NCI-H2196 (cell line): ENCODE measurements around the gene B3GNT3.
"Not testable (repeated sequence)": the region's sequence is repeated elsewhere in the genome, so short reads cannot be mapped to it uniquely, and the experiment has no call there.

Source experiments
- DNase-seq: peaks from one replicate; lab custom pipeline; 2025; ENCODE audit not compliant: unreplicated experiment; lab: John Stamatoyannopoulos, UW

Gene B3GNT3

DNA sequence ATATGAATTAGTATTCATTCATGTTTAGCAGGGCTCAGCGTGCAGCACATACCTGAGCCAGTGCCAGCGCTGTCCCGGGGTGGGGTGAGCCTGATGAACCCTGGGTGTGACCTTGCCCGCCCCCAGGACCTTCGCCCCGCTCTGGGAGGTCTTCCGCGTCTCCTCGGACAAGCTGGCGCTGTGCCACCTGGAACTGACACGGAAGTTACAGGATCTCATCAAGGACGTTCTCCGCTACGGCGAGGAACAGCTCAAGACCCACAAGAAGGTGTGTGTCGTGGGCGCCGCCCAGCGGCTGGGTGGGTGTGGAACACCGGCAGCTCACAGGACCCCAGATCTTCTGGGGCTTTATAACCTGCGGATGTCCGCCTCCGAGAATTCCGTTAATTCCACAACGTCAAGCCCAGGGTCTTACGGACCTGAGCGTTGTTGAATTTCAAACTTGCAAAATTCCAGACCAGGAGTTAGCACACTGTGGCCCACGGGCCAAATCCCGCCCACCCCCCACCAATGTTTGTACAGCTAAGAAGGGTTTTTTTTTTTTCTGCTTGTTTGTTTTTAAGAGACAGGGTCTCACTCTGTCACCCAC, 28.3 kb upstream of the B3GNT3 start:
- peak; percentile 87 for DNase-seq

DNA sequence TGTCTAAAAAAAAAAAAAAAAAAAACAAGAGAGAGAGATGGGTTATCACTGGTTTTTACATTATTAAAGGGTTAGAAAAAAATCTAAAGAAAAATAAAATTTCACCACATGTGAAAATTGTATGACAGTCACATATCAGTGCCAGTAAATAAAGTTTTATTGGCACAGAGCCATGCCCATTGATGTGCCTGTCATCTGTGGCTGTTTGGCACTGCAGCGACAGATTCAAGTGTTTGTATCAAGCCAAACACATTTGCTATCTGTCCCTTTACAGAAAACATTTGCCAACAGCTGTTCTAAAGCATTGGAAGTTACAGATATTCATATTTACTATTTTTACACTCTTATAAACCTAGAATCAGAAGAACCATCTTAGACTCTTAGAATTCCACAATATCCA, 27.4 kb upstream of the B3GNT3 start:
- no peak for DNase-seq

DNA sequence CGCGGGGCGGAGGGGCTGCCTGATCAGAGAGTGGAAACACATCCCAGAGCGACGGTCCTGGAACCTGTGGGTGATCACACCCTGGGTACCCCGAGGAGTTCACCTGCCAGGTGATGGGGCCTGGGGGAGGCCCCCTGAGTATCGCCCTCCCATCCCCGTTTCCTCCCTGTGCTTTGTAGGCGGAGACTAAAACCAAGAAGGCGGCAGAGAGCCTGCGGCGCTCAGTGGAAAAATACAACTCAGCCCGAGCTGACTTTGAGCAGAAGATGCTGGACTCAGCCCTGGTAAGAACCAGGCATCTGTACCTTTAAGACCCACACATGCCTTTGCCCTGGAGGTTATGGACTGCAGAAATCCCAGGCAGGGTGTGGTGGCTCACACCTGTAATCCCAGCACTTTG, 24.3 kb upstream of the B3GNT3 start:
- DNase-seq: no peak

DNA sequence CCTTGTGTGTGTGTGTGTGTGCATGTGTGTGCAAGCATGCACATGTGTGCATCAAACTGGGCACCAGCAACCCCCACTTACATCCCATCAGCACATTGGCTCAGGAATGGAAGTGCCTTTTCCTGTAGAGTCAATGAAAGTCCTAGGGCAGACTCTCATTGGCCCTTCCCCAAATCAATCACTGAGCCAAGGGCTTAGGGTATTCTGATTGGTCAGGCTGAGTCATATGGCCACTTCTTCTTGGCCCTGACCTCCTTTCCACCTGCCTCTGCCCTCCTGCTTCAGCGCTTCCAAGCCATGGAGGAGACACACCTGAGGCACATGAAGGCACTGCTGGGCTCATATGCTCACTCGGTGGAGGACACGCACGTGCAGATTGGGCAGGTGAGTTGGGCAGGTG, 22.8 kb upstream of the B3GNT3 start:
- DNase-seq: no peak

DNA sequence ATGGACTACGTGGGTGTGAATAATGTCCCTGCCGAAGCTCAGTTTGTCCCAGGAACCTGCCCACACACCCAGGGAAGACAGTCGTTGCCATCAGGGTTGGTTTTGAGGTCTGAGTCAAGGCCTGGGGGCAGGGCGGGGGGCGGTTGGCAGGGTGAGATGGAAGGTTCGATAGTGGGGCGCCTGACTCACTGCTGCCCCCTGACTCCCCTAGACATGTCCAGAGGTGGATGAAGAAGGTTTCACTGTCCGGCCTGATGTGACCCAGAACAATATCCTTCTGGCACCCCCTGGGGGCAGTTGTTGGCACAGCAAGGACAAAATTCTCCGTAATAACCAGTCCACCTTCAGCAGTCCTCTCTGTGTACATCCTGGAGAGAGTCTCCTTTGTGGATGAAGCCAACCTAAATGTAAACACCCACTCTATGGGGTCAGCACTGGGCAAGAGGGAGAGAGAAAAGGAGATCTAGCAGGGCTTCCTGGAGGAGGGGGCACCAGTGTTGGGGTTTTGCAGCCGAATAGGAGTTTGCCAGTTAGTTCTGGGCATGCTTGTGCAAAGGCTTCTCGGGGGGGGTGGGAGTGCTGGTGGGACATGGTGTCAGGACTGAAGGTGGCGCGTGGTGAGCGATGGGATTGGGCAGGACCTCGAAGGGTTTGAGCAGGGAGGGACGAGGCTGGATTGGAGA, 19.6 kb upstream of the B3GNT3 start:
- DNase-seq: peak; percentile 42

DNA sequence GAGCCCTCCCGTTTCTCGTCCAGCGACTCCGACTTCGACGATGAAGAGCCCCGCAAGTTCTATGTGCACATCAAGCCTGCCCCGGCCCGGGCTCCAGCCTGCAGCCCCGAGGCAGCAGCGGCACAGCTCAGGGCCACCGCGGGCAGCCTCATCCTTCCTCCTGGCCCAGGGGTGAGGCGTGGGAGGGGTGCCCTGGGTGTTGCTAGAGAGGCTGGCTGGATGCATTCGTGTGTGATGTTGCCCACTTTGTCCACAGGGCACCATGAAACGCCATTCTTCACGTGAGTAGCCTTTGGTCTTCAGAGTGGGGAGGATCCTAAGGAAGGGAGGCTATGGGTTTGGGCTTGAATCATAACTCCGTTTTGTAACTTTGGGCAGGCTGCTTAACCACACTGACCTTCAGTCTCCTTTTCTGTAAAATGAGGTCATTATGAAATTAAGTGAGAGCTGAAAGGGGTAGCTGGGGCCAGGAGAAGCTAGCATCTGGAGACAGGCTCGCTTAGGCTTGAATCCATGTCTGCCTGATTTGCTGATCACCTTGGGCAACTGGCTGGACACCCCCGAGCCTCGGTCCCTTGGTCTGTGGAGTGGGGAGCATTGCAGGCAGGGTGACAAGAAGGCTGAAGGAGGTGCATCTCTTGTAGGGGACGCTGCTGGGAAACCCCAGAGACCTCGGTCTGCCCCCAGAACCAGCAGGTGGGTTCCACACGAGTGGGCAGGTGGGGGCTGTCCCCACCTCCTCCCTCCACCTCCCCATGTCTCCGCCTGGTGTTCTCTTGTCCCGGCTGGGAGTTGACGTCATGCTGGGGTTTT, 18.7 kb upstream of the B3GNT3 start:
- no peak for DNase-seq

DNA sequence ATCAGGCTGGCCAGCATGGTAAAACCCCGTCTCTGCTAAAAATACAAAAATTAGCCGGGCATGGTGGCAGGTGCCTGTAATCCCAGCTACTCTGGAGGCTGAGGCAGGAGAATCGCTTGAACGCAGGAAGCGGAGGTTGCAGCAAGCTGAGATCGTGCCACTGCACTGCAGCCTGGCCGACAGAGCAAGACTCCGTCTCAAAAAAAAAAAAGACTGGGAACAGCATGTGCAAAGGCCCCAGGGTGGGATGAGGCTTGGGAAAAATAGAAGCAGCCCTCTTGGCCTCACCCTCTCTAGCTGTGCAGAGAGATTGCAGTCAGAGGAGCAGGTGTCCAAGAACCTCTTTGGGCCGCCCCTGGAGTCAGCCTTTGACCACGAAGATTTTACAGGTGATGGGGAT, 17.1 kb upstream of the B3GNT3 start:
- not testable (repeated sequence) for DNase-seq

DNA sequence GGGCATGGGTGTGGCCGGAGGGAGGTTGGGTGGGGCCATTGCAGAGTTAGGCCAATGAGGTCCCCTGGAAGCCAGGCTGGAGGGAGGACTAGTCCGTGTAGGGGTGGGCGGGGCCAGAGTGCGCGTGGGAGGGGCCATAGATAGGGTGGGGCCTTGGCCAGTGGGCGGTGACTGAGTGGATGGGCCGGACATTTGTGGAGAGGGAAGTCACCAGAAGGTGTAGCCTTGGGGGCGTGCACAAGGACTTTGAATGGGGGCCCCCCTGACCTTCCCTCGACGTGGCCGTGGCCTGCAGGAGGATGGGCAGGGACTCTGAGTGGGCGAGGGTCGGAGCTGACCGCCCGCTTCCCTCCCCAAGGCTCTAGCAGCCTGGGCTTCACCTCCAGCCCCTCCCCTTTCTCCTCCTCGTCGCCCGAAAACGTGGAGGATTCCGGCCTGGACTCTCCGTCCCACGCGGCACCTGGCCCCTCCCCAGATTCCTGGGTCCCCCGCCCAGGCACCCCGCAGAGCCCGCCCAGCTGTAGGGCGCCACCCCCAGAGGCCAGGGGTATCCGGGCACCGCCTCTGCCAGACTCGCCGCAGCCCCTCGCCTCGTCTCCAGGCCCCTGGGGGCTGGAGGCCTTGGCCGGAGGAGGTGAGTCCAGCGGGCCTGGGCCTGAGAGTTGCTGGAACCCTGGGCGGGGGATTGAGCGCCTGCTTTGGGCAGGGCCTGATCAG, 16.5 kb upstream of the B3GNT3 start:
- DNase-seq: peak; percentile 71

DNA sequence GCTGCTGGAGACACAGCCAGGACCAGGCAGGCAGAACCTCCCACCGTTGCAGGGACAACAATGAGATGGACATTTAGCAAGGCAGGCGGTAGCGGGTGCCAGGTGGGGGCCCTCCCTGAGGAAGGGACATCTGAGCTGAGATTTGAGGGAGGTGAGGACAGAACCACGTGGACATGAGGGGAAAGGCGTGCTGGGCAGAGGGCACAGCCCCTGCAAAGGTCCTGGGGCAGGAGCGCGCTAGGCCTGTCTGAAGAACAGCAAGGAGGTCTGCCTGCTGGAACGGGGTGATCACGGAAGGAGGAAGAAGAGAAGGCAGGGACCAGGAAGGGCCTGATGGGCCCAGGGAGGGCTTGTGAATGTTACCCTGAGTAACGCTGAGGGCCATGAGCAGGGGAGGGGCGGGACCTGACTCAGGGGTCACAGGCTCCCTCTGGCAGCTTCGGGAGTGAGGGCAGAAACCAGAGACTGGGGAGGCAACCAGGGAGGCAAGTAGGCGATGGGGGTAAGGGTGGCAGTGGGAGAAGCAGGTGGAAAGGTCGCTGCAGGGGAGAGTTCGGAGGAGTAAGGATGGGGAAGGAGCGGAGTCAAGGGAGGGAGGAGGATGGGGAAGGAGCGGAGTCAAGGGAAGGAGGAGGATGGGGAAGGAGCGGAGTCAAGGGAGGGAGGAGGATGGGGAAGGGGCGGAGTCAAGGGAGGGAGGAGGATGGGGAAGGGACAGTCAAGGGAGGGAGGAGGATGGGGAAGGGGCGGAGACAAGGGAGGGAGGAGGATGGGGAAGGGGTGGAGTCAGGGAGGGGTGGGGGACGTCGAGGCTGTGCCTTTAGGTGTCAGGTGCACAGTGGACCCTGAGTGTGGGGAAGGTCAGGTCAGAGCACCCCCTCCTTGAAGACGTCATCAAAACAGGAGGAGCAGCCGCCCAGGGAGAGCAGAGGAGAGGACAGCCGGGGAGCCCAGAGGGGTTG, 15.7 kb upstream of the B3GNT3 start:
- DNase-seq: peak; percentile 46

DNA sequence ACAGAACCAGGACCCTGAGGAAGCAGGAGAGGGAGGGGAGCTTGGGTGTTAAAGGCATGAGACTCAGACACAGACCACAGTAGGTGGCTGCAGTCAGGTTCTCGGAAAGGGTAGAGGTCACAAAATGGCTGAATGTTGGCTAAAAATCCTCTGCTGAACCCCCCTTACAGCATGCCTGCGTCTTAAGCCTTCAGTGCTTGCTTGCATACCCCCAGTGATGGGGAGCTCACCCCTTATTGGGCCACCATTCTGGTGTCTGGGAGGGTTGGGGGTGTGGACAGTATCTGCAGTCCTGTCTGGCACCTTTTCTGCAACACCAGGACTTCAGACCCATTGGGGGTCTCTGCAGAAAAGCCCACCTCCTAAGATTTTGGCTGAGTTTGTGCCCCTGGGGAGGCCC, 14.2 kb upstream of the B3GNT3 start:
- no peak for DNase-seq

DNA sequence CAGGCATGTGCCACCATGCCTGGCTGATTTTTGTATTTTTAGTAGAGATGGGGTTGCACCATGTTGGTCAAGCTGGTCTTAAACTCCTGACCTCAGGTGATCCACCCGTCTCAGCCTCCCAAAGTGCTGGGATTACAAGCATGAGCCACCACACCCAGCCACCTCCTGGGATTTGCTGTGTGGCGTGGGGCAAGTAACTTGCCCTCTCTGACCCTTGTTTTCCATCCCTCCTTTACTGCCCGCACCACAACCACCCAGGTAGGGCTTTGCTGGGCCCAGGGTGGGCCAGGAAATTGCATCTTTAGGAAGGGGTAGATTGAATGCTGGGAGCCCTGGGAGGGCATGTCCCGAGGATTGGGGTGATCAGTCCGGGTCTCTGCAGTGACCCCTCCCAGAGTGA, 11.2 kb upstream of the B3GNT3 start:
- DNase-seq: not testable (repeated sequence)

DNA sequence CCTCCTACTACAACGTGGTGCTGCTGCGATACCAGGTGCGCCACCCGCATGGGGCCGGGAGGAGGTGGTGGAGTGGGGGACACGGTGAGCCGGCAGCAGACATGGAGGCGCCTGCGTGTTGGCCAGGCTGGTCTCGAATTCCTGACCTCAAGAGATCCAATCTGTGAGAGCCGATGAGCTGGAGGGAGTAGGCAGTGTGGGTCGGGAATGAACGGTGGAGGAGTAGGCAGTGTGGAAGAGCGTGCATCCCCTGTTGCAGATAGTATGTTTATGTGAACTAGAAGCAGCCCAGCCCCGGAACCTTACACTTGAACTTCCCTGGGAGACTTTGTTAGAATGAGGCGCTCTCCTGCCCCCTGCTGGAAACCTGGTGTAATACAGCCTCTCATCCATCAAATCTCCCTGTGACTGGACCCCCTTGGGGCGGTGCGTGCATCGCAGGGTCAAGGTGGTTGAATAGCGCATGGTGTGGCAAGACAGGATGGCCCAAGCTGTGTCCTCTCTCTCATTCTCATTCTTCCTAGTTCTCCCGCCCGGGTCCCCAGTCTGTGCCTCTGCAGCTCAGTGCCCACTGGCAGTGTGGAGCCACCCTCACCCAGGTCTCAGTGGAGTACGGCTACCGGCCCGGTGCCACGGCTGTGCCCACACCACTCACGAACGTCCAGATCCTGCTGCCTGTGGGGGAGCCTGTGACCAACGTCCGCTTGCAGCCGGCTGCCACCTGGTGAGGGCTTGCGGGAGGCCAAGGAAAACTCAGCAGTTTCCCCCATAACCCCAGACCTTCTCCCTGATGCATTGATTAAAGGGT, 10.5 kb upstream of the B3GNT3 start:
- DNase-seq: peak; percentile 76

DNA sequence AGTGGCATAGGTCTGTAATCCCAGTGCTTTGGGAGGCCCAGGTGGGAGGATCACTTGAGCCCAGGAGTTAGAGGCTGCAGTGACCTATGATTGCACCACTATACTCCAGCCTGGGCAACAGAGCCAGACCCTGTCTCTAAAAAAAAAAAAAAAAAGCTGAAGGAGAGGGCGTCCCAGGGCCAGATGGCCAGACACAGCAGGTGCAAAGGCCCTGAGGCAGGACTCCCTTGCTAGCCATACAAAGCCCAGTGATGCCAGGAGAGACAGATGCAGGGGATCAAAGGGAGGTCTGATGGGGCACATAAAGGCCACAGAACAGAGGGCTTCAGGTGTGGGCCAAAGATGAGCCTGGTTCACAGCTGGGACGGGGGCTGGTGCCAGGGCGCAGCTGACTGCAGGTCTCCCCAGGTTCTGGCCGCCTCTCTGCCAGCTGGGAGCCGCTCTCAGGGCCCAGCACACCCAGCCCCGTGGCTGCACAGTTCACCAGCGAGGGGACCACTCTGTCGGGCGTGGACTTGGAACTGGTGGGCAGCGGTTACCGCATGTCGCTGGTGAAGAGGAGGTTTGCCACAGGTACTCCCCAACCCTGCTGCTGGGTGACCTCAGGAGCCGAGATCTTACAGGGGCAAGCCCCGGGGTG, 7.5 kb upstream of the B3GNT3 start:
- no peak for DNase-seq

DNA sequence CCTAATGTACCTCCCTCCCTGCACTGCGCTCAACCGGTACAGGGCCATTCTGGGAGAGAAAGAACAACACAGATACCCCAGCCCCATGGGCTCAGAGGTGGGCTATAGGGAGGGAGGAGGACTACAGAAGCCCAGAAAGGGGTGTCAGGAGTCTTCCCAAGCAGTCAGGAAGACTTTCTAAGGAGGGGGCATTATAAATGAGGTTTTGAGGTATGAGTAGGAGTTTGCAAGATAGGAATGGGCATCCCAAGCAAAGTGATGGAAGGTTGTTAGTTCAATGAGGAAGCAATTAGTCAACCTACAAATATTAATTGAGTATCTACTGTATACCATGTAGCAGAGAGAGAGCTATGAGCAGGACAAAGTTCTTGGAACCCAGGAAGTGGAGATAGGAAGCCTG, 6.3 kb upstream of the B3GNT3 start:
- DNase-seq: no peak

DNA sequence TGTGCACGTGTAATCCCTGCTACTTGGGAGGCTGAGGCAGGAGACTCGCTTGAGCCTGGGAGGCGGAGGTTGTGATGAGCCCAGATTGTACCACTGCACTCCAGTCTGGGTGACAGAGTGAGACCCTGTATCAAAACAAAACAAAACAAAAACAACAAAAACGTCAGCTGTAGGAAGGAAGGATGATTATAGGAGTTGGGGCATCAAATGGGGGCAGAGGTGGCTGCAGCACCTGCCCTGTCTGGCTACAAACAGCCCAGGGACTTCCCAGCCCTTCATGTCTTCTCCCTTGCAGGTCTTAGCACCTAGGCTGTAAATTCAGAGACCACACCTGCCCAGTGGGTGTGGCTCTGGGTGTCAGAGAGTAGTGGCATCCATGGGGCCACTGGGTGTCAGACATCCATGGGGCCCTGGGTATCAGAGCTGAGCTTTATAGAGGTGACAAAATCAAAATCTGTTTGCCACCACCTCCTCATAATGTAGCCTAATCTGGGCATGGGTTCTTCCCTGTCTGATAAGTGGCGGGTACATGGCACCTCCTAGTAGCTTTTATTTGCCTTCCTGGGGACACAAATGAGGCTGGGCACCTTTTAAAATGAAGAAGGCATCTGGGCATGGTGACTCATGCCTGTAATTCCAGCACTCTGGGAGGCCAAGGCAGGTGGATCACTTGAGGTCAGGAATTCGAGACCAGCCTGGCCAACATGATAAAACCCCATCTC, 4.7 kb upstream of the B3GNT3 start:
- DNase-seq: no peak

DNA sequence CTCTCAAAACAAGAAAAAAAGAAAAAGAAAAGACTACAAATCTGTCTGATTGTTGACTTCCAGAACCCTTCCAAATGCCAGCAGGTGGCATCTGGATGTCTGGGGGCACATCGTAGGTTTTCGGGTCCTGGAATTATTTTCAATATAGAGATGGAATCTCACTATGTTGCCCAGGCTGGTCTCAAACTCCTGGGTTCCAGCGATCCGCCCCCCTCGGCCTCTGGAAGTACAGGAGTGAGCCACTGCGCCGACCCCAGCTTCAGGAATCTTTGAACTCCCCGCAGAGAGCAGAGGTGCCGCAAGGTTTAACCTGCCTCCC, 567 bp upstream of the B3GNT3 start:
- no peak for DNase-seq

DNA sequence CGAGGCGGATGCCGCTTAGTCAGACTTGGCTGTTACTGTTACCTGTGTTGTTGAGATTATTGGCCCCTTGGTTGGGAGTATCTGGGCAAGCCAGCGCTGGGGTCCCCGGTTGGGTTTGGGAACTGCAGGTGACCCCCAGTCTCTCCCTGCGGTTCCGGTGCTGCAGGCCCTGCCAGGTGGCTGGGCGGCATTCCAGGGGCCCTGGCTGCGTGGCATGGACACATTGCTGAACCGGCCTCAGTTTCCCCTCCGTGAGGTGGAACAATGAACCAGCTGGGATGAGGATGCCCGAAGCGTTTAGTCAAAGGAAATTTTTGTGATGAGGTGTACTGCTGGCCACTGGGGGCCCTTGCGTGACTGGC, 538 bp downstream of the B3GNT3 start:
- DNase-seq: no peak

DNA sequence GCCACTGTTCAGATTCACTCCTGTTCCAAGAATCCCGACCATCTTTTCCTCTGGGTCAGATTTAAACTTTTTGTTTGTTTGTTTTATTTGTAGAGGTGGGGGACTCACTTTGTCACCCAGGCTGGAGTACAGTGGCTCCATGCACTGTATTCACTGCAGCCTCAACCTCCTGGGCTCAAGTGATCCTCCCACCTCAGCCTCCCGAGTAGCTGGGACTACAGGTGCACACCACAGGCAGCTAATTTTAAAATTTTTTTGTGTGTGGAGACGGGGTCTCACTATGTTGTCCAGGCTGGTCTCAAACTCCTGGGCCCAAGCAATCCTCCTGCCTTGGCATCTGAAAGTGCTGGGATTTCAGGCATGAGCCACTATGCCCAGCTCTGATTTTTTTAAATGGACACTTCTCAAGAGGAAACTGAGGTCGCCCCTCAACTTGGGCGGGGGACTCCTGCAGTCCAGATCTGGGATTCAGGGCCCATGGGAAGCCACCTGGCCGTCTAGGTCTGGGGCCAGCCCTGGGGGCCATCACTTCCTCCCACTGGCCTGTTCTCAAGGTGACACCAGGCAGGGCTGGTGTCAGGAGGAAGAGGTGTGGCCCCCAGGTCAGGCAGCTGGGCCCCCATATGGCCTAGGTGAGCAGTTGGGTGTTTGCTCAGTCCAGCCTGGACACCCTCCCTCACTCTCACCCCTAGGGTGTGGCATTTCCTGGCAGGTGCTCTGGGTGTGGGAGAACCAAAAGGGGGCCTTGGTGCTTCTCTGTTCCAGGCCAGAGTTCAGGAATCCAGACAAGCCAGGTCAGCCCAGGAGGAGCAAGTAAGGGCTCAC, 1.3 kb downstream of the B3GNT3 start:
- DNase-seq: no peak
